Measurements from ENCODE around the gene RGS3.

The RGS3 gene

GRCh38 chr9:113497051-113497450 is 33.5 kb downstream of the RGS3 start:
- Histone ChIP-seq H3K9me3 (replicated peaks; ENCODE audit: insufficient read depth, low read length) (no peaks in the 10 kb centered on the region), H3K4me1 (ENCODE audit: low read length) (peaks cover 13% of the 10 kb centered on the region), H3K9ac (ENCODE audit: low read length) (no peak overlapping the region), H3F3A (ENCODE audit: insufficient read depth, low read length) (no peaks in the 10 kb centered on the region), H3K27ac (ENCODE audit: low read length) (no peak overlapping the region), H3K27me3 (replicated peaks; ENCODE audit: insufficient read depth, low read length) (no peaks in the 10 kb centered on the region), H4K20me1 (ENCODE audit: insufficient read depth, low read length) (no peaks in the 10 kb centered on the region), H3K4me3 (ENCODE audit: low read length) (no peak overlapping the region), H3K9me2 (replicated peaks; ENCODE audit: insufficient read depth, low read length) (no peaks in the 10 kb centered on the region), H3K79me2 (ENCODE audit: low read length) (no peaks in the 10 kb centered on the region), H3K36me3 (replicated peaks; ENCODE audit: insufficient read depth, low read length) (no peaks in the 10 kb centered on the region), H3K4me2 (ENCODE audit: low read depth, low read length) (no peak overlapping the region), H2AFZ (ENCODE audit: low read length) (no peak overlapping the region)
- no peak for TF ChIP-seq EZH2phosphoT487 (IDR thresholded peaks at IDR 0.05; ENCODE audit: low read length)
- no peak for TF ChIP-seq EZH2 (optimal IDR thresholded peaks at IDR 0.05; ENCODE audit: low read depth, low read length)
- no peak for TF ChIP-seq CTCF (IDR thresholded peaks at IDR 0.05; ENCODE audit: low read length)
- no peak for DNase-seq

GRCh38 chr9:113499153-113499875 is 35.8 kb downstream of the RGS3 start:
- H3K27me3 ChIP-seq (replicated peaks; ENCODE audit: insufficient read depth, low read length) = no peaks in the 10 kb centered on the region
- peaks cover 13% of the 10 kb centered on the region for H3K4me1 ChIP-seq (ENCODE audit: low read length)
- no peak for TF ChIP-seq CTCF (IDR thresholded peaks at IDR 0.05; ENCODE audit: low read length)
- TF ChIP-seq EZH2phosphoT487 (IDR thresholded peaks at IDR 0.05; ENCODE audit: low read length) = no peak
- no peak for TF ChIP-seq EZH2 (optimal IDR thresholded peaks at IDR 0.05; ENCODE audit: low read depth, low read length)
- no peaks in the 10 kb centered on the region for H4K20me1 ChIP-seq (ENCODE audit: insufficient read depth, low read length)
- no peaks in the 10 kb centered on the region for H3F3A ChIP-seq (ENCODE audit: insufficient read depth, low read length)
- H3K9me3 ChIP-seq (replicated peaks; ENCODE audit: insufficient read depth, low read length) = no peaks in the 10 kb centered on the region
- peak overlapping the region; percentile 4; the same call in 1 of the 2 replicates for H3K27ac ChIP-seq (ENCODE audit: low read length)
- H3K4me3 ChIP-seq (ENCODE audit: low read length) = no peak overlapping the region
- no peaks in the 10 kb centered on the region for H3K79me2 ChIP-seq (ENCODE audit: low read length)
- H3K9ac ChIP-seq (ENCODE audit: low read length) = no peak overlapping the region
- no peaks in the 10 kb centered on the region for H3K9me2 ChIP-seq (replicated peaks; ENCODE audit: insufficient read depth, low read length)
- H2AFZ ChIP-seq (ENCODE audit: low read length) = no peak overlapping the region
- DNase-seq = no peak
- no peak overlapping the region for H3K4me2 ChIP-seq (ENCODE audit: low read depth, low read length)
- no peaks in the 10 kb centered on the region for H3K36me3 ChIP-seq (replicated peaks; ENCODE audit: insufficient read depth, low read length)

- Histone ChIP-seq H3K36me3 (replicated peaks; ENCODE audit: insufficient read depth, low read length) (no peaks in the 10 kb centered on the region), H2AFZ (ENCODE audit: low read length) (no peak overlapping the region), H3F3A (ENCODE audit: insufficient read depth, low read length) (no peaks in the 10 kb centered on the region), H3K9me3 (replicated peaks; ENCODE audit: insufficient read depth, low read length) (no peaks in the 10 kb centered on the region), H3K79me2 (ENCODE audit: low read length) (no peaks in the 10 kb centered on the region), H3K9ac (ENCODE audit: low read length) (no peak overlapping the region), H4K20me1 (ENCODE audit: insufficient read depth, low read length) (no peaks in the 10 kb centered on the region), H3K9me2 (replicated peaks; ENCODE audit: insufficient read depth, low read length) (no peaks in the 10 kb centered on the region), H3K4me3 (ENCODE audit: low read length) (no peak overlapping the region), H3K4me2 (ENCODE audit: low read depth, low read length) (no peak overlapping the region), H3K4me1 (ENCODE audit: low read length) (peaks cover 13% of the 10 kb centered on the region), H3K27me3 (replicated peaks; ENCODE audit: insufficient read depth, low read length) (no peaks in the 10 kb centered on the region), H3K27ac (ENCODE audit: low read length) (peak overlapping the region; percentile 4; the same call in 1 of the 2 replicates)
- TF ChIP-seq EZH2 (optimal IDR thresholded peaks at IDR 0.05; ENCODE audit: low read depth, low read length) = no peak
- TF ChIP-seq EZH2phosphoT487 (IDR thresholded peaks at IDR 0.05; ENCODE audit: low read length) = no peak
- DNase-seq = no peak
Measured at GRCh38 chr9:113499876-113500497, 36.5 kb downstream of the RGS3 start.

All from MM.1S (cell line).